Measurements from ENCODE around the gene TRIP6.
"Not testable (repeated sequence)": the region's sequence is repeated elsewhere in the genome, so short reads cannot be mapped to it uniquely, and the experiment has no call there.

Gene TRIP6

GRCh38 chr7:100901921-100902332 lies 34.7 kb downstream of the TRIP6 start:
- Histone ChIP-seq H3K4me1 (ENCODE audit: low read length) (no peaks in the 10 kb centered on the region), H2AFZ (ENCODE audit: low read depth, low read length) (no peak overlapping the region), H3K27ac (ENCODE audit: low read length) (no peak overlapping the region), H3K9me3 (ENCODE audit: insufficient read depth, low read length) (no peaks in the 10 kb centered on the region), H3K36me3 (replicated peaks; ENCODE audit: low read depth, low read length) (no peaks in the 10 kb centered on the region), H3K4me2 (ENCODE audit: low read length) (no peak overlapping the region), H3K4me3 (ENCODE audit: low read length) (no peak overlapping the region), H3K79me2 (ENCODE audit: low read length) (no peaks in the 10 kb centered on the region), H4K20me1 (ENCODE audit: insufficient read depth, low read length) (no peaks in the 10 kb centered on the region), H3K27me3 (ENCODE audit: low read depth, low read length) (peaks cover 2% of the 10 kb centered on the region; the same call in 1 of the 2 replicates), H3K9ac (ENCODE audit: low read length) (no peak overlapping the region)
- TF ChIP-seq EZH2phosphoT487 (IDR thresholded peaks at IDR 0.05; ENCODE audit: low read depth) (no peak), CTCF (IDR thresholded peaks at IDR 0.05; ENCODE audit: low read depth, low read length) (no peak)

GRCh38 chr7:100902638-100903037 lies 35.5 kb downstream of the TRIP6 start:
- TF ChIP-seq EZH2phosphoT487 (IDR thresholded peaks at IDR 0.05; ENCODE audit: low read depth) = no peak
- TF ChIP-seq CTCF (IDR thresholded peaks at IDR 0.05; ENCODE audit: low read depth, low read length) = no peak
- Histone ChIP-seq H3K27me3 (ENCODE audit: low read depth, low read length) (peaks cover 2% of the 10 kb centered on the region; the same call in 1 of the 2 replicates), H3K4me1 (ENCODE audit: low read length) (no peaks in the 10 kb centered on the region), H3K9ac (ENCODE audit: low read length) (no peak overlapping the region), H3K9me3 (ENCODE audit: insufficient read depth, low read length) (no peaks in the 10 kb centered on the region), H3K4me3 (ENCODE audit: low read length) (no peak overlapping the region), H2AFZ (ENCODE audit: low read depth, low read length) (no peak overlapping the region), H3K36me3 (replicated peaks; ENCODE audit: low read depth, low read length) (no peaks in the 10 kb centered on the region), H3K79me2 (ENCODE audit: low read length) (no peaks in the 10 kb centered on the region), H4K20me1 (ENCODE audit: insufficient read depth, low read length) (no peaks in the 10 kb centered on the region), H3K4me2 (ENCODE audit: low read length) (no peak overlapping the region), H3K27ac (ENCODE audit: low read length) (no peak overlapping the region)

GRCh38 chr7:100908512-100908911 lies 41.3 kb downstream of the TRIP6 start:
- Histone ChIP-seq H3K4me1 (ENCODE audit: low read length) (no peaks in the 10 kb centered on the region), H4K20me1 (ENCODE audit: insufficient read depth, low read length) (no peaks in the 10 kb centered on the region), H3K27me3 (ENCODE audit: low read depth, low read length) (no peaks in the 10 kb centered on the region), H3K4me3 (ENCODE audit: low read length) (no peak overlapping the region), H3K9me3 (ENCODE audit: insufficient read depth, low read length) (no peaks in the 10 kb centered on the region), H3K9ac (ENCODE audit: low read length) (no peak overlapping the region), H2AFZ (ENCODE audit: low read depth, low read length) (no peak overlapping the region), H3K79me2 (ENCODE audit: low read length) (no peaks in the 10 kb centered on the region), H3K36me3 (replicated peaks; ENCODE audit: low read depth, low read length) (no peaks in the 10 kb centered on the region), H3K27ac (ENCODE audit: low read length) (no peak overlapping the region), H3K4me2 (ENCODE audit: low read length) (no peak overlapping the region)
- TF ChIP-seq EZH2phosphoT487 (IDR thresholded peaks at IDR 0.05; ENCODE audit: low read depth) (no peak), CTCF (IDR thresholded peaks at IDR 0.05; ENCODE audit: low read depth, low read length) (no peak)

- not testable (repeated sequence) for H3K4me2 ChIP-seq (ENCODE audit: low read length); H2AFZ ChIP-seq (ENCODE audit: low read depth, low read length); H3K79me2 ChIP-seq (ENCODE audit: low read length); H3K4me3 ChIP-seq (ENCODE audit: low read length); H3K27ac ChIP-seq (ENCODE audit: low read length); H3K9ac ChIP-seq (ENCODE audit: low read length); H4K20me1 ChIP-seq (ENCODE audit: insufficient read depth, low read length); H3K4me1 ChIP-seq (ENCODE audit: low read length); H3K9me3 ChIP-seq (ENCODE audit: insufficient read depth, low read length); H3K27me3 ChIP-seq (ENCODE audit: low read depth, low read length); H3K36me3 ChIP-seq (replicated peaks; ENCODE audit: low read depth, low read length)
These were observed 43.3 kb downstream of the TRIP6 start for GRCh38 chr7:100910443-100910842.

DNA sequence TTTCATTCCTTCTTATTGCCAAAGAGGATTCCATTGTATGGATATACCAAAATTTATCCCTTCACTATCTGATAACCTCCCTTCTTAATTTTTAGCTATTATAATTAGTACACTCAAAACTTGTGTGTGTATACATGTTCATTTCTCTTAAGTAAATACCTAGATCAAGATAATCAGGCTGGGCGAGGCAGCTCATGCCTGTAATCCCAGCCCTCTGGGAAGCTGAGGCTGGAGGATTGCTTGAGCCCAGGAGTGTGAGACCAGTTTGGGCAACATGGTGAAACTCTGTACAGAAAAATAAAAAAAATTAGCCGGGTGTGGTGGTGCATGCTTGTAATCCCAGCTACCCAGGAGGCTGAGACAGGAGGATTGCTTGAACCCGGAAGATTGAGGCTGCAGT lies 44.3 kb downstream of the TRIP6 start:
- Histone ChIP-seq H3K9ac (ENCODE audit: low read length) (no peak overlapping the region), H2AFZ (ENCODE audit: low read depth, low read length) (no peak overlapping the region), H3K4me3 (ENCODE audit: low read length) (no peak overlapping the region), H4K20me1 (ENCODE audit: insufficient read depth, low read length) (no peaks in the 10 kb centered on the region), H3K4me2 (ENCODE audit: low read length) (no peak overlapping the region), H3K4me1 (ENCODE audit: low read length) (peaks cover 4% of the 10 kb centered on the region), H3K79me2 (ENCODE audit: low read length) (no peaks in the 10 kb centered on the region), H3K9me3 (ENCODE audit: insufficient read depth, low read length) (no peaks in the 10 kb centered on the region), H3K27me3 (ENCODE audit: low read depth, low read length) (no peaks in the 10 kb centered on the region), H3K36me3 (replicated peaks; ENCODE audit: low read depth, low read length) (no peaks in the 10 kb centered on the region), H3K27ac (ENCODE audit: low read length) (no peak overlapping the region)
- TF ChIP-seq CTCF (IDR thresholded peaks at IDR 0.05; ENCODE audit: low read depth, low read length) (no peak), EZH2phosphoT487 (IDR thresholded peaks at IDR 0.05; ENCODE audit: low read depth) (no peak)

Measured in OCI-LY3 (cell line).